H1 (cell line): ENCODE measurements around the gene APOL4.

Experiments used
- RFX5 ChIP-seq: IDR thresholded peaks from 2 replicates; pipeline ENCODE4 v1.6.1; 2011; ENCODE audit warnings: low read depth, low read length, improper control_type of control experiment, borderline replicate concordance
- YY1 ChIP-seq: IDR thresholded peaks from 2 replicates; pipeline ENCODE4 v1.6.1; 2011; ENCODE audit warnings: low read depth, mild to moderate bottlenecking, low read length

DNA sequence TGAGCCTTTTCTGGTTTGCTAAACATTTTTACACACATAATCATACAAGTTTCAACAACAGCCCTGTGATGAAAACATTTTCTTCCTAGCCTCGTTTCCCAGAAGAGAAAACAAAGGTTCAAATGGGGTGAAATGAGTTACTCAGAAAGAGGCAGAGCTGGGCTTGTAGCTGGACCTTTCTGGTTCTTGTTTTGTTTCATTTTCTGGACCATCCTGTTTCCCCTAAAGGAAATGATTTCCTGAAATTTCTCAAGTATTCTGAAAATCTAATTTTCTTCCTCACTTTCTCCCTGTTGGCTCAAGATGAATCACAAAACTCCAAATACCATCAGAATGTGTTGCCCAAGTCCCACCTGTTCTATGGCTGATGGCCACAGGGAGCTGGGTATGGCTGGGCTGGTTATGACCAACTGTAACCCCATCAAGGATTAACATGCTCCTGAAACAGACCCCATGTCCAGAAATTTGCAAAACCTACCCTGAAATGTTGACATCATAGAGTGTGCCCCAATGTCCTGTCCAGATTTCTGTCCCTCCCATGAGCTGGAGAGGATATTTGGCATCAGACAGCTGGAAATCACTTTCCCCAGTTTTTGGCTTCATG, 6.7 kb upstream of the APOL4 start:
- TF ChIP-seq YY1 (no peak), RFX5 (no peak)
